GM23338 (cell line): ENCODE measurements around the gene VWDE.

Source experiments
- CTCF ChIP-seq, 2 experiments: fragments of 200-600 bp in 1 of 2; sonication (generic) in 1 of 2; conservative IDR thresholded peaks; 2 replicates each; pipeline versions ENCODE4 v1.5.1 to v1.6.1; 2016 to 2017; ENCODE audit warnings: antibody characterized with exemption in 2 of 2, low read depth in 2 of 2, mild to moderate bottlenecking in 2 of 2, moderate library complexity in 1 of 2
- EZH2 ChIP-seq: fragments of 200-600 bp; sonication (generic); IDR thresholded peaks from one replicate; pipeline ENCODE4 v1.8.0; 2017; ENCODE audit warnings: antibody characterized with exemption, mild to moderate bottlenecking, low read depth; ENCODE audit not compliant: unreplicated experiment
- POLR2AphosphoS5 ChIP-seq: IDR thresholded peaks from 2 replicates; pipeline ENCODE4 v1.6.1; 2016; ENCODE audit warnings: antibody characterized with exemption, low read depth

GRCh38 chr7:12316925-12317324 is 86.7 kb downstream of the VWDE start:
- TF ChIP-seq CTCF (conservative IDR thresholded peaks at IDR 0.05; ENCODE audit: low read depth in 2 of 2) (no peak), EZH2 (no peak), POLR2AphosphoS5 (no peak)
